Measurements from ENCODE around the gene NCAM1.

The NCAM1 gene

DNA sequence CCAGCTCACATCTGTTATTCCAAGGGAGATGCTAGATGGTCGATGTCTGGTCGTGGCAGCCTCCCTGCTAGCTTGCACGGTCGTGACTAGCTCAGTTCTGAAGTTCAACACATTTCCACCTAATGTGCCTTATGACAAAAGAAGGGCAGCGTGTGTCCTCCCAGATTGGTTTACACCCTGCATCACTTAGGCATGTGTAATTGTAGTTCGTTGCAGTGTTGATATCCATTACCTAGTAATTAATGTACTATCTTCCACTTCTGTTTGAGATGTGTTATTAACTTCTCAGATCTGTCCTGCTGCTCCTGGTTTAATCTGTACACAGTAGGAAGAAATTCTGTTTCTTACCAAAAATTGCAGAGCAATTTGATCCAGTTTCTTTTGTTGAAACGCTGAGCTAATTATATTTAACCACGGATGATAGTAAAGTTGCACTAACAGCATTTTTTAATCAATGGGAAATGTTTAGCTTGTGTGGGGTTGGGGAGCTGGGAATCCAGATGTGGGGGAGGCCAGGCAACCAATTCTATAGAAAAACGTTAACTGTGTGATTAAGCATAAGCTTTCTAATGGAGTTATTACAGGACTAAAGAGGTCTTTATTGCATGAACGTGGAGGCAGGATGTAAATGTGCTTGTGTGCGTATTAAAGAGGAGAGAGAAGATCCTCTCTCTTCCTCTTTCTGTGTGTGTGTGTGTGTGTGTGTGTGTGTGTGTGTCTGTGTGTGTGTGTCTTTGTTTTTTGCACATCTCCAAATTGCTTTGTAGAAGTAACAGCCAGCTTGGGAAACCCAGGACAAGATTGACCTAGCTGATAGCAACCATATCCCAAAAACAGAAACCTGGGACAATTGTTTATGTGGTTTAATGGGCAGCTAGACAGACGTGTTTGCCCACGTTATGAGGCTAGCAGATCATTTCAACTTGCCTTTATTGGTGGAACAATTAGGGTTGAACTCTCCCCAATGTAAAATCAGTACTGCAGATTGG is 207.4 kb downstream of the NCAM1 start:
- no peak for DNase-seq (ENCODE audit: low read depth)

DNA sequence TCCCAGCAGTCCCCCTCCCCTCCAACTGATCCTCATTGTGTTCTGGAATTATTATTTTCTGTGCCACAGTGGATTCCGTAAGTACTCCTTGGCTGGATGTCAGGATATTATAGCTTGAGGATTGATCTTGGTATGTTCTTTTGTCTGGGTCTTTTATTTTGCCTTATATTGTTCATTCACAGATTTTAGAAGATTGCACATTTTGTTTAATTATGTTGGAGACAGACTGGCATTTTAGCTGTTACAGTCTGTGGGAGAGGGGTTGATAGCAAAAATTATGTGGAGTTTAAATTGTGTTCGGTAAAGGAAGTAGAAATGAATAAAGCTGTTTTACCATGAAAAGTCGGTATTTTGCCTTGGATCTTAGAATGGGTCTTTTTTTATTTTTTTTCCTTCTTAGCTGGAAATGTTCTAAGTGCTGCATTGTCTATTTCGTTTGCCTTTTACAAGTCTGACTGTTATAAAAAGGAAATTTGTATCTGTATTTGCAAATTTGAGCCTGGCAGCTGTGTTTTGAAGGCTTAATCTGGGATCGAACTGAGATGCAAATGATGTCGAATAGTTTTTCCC is 211.2 kb downstream of the NCAM1 start:
- DNase-seq (ENCODE audit: low read depth) = no peak

DNA sequence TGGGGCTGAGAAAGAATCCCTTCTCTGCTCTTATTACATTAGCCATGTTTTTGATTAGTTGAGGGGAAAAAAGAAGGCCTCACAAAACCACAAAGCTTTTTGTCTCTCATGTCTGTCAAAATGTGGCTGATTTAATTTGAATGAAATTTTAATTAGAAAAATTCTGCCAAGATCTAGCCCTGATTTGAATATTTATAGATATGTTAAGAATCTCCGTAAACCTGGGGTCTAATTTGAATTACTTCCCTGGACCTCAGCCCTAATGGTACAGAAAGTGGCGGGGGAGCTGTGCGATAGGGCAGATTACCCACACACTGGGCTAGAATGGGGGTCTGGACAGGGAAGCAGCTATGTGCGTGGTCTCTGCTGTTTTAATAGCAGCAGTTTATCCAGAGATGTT is 211.9 kb downstream of the NCAM1 start:
- no peak for DNase-seq (ENCODE audit: low read depth)

DNA sequence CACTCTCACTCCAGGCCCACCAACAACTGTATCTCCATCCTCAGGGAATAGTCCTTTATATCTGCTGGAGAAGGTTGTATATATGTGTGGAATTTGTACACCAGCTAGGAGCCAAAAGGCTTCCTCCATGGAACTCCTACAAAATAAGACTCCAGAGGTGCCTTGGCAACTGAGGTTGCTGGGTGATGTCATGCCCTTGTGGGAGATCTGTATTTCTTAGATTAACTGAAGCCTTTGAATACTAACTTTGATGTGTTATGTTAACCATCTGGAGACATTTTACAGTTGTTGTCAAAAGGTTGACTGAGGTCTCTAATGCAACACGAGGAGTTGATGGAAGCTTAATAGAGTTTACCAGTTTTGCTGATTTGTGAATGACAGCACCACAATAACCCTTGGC is 213.7 kb downstream of the NCAM1 start:
- peak; percentile 49 for DNase-seq (ENCODE audit: low read depth)

DNA sequence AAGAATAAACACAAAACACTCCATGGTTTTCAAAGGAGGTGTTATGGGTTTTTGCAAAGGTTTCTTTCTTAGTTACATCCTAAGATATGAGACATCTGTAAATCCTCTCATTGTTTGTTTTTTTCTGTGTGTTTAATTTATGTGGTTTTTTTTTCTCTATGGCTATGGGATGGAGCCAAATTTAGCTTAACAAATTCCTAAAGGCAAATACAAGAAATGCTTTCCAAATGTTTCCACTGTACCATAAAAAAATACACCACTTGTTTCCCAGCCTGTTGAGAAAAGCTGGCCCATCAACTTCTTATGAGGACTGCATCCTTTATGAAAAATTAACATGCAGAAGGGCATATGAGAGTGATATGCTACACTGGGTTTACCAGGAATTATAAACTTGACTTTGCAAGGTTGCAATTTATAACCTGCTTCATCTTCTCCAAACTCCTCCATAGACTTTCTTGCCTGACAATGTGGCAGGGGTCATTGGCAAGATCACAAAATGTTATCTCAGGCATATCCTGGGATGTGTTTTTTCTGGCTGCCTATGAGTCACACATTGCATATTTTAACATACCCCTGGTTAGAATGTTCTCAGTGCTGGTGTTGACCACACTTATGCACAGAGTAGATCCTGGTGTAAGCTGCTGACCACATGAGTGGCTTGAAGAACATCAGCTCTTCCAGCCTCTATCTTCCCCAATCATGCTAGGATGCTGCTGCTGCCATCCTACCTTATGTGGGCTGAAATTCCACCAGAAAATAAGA is 215.6 kb downstream of the NCAM1 start:
- peak; percentile 97 for DNase-seq (ENCODE audit: low read depth)

DNA sequence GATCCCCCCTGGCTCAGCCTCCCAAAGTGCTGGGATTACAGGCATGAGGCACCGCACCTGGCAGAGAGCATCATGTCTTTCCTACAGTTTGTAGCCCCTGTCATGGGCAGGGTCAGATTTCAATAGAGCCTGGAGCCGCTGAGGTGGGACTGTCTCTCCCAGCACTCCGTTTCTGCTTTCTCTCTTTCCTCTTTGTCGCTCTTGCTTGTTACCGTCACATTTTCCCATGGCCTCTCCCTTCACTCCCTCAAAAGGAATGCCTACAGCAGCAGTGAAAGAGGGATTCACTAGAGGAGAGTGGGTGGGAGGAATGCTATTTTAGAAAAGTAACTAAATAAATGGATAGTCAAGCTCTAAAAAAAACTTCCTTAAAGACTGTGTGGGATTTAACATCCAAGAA is 216.5 kb downstream of the NCAM1 start:
- DNase-seq (ENCODE audit: low read depth) = no peak

DNA sequence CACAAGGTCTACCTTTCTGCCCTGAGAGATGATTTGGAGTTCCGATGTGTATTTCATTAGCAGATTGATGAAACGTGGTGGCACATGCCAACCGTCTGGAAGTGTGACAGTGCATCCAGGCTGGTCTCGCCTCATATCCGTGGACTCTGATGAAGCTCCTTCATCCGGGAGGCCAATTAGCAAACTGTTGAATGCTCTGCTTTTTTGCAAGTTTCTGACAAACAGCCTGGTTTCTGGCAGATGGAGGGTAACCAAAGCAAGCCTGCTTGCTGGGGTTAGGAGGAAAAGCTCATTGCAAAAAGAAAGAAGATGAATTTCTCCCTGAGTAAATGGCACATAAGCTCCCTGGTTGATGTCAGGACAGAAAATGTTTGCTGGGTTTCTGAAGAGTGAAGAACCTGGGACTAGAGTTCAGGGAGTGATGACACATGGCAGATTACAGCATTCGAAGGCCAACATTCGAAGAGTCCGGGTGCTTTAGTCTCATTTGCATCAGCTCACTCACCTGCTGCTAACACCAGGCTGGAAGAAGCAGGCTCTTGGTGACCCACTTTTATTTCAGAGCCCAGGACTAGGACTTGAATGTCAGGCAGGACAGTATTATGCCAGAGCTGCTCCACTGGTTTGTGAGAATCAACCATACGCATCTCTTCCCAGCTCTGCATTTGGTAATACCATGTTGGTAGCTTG is 217.3 kb downstream of the NCAM1 start:
- no peak for DNase-seq (ENCODE audit: low read depth)

DNA sequence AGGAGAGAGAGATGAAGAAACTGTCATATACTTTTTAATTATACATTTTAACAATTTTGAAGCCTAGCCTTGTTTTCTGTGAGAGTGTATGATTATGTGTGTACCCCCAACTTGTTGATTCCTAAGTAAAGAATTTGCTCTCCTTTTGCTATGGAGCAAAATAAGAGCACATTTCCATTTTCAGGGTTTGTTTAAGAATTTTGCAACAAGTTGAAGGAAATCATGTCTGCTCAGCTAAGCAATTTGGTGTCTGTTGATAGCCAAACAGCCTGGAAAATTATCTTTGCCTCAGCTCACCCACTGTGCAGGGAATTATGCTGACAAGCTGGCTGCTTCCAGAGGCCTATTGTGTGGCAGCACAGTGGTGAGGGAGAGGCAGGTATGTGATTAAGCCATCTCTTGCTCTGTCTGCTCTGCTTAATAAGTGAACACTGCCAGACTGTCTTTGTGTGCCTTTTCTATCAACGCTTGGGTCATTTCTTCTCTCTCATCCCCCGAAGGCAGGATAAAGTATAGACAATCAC is 218.0 kb downstream of the NCAM1 start:
- DNase-seq (ENCODE audit: low read depth) = no peak

DNA sequence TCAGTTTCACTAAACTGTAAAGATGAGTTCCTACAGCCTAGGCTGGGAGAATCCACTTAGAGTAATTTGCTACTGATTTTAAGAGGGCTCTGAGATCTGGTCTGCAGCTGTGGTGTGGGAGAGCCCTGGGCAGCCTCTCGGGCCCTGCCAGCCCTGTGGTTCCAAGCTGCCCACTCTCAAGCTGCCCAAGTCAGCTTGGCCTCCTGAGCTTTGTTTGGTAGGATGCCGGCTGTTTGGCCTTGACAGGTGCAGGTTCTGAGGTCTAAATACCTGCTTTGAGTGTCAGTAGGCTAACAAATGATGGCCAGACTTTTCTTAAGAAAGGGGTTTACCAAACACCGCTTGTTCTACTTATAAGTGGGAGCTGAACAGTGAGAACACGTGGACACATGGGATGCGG is 219.9 kb downstream of the NCAM1 start:
- DNase-seq (ENCODE audit: low read depth) = no peak

DNA sequence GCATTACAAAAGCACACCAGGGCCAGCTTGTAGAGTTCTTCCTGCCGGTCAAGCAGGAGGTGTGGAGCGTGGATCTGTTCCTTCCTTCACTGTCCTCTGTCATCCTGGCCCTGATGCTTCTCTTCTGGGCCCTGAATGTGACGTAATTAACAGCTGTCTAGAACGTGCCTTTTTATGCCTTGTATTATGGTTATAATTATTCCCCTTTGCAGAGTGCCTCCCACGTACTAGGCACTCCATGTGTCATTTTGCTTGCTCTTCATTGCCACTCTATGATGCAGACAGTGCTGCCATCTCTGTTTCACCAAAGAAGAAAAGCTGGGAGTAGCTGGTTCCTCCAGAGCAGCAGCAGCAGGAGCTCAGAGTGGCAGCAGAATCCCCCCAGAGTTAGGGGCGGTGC is 221.1 kb downstream of the NCAM1 start:
- DNase-seq (ENCODE audit: low read depth) = no peak

DNA sequence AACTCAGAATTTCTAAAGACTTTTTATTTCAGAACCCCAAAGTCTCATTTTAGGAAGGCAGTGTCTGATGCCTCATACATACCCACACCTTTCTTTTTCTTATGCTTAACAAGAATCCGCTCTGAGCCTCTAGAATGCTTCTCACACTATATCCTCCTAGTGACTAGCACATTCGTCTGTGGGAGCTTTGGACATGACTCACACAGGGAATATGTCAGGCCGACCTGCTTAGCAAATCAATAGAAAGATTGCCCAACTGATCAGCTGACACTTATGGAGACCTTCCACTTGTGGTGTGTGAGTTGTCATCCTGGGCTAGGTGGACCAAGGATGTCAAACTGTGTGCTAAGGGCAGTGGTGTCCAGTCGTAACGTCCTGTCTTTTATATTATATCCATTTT is 223.3 kb downstream of the NCAM1 start:
- DNase-seq (ENCODE audit: low read depth) = peak; percentile 96

DNA sequence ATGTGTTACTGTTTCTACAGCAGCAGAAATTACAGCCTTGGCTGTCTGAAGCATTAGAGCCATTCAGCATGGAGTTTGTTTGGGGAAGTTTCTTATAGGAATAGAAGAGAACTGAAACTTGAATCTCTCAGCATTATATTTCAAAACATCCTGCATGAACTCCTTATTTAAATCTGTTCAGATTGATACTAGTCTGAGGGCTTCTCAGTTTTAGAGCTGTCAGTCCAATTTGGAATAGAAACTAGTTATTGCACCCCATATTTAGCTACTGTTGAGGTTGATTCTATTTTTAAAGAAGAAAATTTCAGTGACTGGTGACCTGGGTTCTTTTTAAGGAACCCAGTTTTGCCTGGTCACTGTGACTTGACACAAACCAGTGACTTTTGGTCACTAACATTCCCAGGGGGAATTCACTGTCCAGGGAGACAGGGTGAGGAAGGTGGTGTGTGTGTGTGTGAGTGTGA is 227.2 kb downstream of the NCAM1 start:
- DNase-seq (ENCODE audit: low read depth) = no peak

DNA sequence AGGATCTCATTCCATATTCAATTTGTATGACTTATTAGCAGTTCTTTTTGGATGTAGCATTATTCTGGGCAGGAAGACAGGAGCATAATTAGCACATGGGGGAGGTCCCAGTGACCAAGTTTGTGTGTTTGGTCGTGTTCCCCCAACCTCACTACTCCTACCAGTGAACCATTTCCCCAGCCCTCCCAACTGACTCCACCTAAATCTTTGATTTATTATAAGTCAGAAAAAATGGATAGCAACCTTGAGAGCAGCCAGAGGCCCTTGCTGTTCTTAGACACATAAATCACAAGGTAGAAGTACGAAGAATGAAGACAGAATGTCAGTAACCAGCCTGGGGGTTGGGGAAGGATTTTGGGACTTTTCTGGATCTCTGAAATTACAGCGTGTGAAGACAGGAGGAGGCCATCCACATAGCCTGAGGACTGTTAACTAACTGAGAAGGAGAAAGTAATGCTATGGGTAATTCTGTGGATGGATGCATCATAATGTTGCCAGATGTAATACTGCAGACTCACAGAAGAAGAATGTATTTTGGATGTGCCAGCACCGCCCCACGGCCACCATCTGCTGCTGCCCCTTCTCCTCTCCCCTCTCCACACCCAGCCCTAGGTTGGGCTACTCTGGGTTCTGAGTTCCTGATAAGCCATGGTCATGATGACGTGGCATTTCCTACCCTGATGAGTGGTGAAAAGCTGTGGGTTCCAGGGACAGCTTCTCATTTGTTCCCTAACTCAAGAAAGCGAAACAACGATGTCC is 228.9 kb downstream of the NCAM1 start:
- peak; percentile 56 for DNase-seq (ENCODE audit: low read depth)

DNA sequence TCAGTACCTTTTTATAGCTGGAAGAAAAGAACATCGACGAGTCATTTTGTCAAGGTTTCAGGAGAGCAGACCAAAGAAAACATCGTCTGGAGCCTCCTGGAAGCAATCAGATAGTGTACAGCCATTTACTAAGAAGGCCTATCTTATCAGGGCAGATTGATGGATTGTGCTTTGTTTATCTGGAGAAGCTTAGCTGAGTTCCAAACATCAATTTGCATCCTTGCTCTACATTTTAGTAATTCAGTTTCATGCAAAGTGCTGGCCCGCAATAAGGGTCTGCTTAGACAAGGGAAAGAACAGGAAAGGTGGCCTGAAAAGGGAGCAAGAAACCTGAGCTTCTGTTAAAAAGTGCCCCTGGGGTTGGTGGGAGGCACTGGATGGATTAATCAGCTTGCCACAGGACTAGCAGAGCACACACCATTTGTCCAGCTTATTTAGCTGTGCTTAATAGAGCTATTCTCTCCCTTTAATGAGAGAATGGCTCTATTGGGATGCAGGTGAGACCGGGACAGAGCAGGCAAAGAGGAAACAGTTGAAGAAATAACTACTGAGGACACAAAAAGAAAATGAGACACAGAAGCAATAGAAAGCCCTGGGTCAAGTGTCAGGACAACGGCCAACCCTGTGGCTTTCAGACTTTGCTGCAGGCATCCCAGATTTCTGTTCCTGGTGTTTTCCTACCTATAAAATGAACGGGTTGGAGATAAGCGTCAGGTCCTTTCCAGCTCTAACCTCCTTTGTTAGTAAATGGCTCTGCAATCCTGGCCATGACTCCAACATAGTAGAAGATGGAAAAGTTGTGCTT is 231.1 kb downstream of the NCAM1 start:
- DNase-seq (ENCODE audit: low read depth) = peak; percentile 50

DNA sequence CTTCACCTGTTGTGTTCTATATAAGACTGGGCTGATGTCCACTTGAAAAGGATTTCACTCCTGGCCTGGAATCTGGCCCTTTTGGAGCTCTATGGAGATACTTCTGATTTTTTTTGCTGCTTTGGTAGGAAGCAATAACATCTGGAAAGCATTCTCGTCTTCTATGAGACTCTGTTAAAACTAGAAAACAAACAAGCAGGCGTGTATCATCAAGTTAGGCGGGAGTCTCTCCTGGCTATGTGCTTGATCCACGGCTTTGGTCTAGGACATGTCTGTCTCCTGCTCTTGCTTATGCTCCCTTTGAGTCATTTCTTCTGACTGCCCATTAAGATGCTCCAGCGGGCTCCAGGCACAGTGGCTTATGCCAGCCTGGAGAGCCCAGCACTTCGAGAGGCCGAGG is 231.8 kb downstream of the NCAM1 start:
- no peak for DNase-seq (ENCODE audit: low read depth)

DNA sequence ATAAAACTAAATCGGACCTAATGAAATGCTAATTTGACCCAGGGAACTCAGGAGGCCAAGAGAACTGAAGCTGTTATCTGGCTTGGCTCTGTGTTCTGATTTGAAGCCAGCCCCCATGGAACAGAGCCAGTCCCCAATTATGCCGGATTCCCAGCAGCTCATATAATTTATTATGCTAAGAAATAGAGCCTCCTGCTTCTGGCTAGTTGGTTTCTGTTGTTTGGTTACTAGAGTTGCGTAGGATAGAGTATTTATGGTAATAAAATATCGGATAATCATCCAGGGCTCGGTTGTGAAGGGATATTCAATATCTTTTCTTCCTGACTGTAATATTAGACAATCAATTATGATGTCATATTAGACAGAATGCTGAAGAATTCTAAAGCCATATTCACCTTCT is 232.7 kb downstream of the NCAM1 start:
- peak; percentile 29 for DNase-seq (ENCODE audit: low read depth)

DNA sequence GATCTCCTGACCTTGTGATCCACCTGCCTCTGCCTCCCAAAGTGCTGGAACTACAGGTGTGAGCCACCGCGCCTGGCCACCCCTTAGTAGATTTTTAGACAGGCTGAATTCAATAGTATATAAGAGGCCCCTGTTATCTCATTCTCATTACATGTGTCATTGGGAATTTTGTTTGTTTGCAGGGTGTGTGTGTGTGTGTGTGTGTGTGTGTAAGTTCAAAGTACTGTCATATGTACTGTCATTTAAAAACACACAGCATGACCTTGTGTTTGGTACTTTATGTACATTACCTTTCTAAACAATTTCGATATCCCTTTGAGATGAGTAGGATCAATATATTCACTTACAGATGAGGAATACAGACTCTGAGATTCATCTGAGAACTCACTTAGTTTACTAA is 234.5 kb downstream of the NCAM1 start:
- no peak for DNase-seq (ENCODE audit: low read depth)

DNA sequence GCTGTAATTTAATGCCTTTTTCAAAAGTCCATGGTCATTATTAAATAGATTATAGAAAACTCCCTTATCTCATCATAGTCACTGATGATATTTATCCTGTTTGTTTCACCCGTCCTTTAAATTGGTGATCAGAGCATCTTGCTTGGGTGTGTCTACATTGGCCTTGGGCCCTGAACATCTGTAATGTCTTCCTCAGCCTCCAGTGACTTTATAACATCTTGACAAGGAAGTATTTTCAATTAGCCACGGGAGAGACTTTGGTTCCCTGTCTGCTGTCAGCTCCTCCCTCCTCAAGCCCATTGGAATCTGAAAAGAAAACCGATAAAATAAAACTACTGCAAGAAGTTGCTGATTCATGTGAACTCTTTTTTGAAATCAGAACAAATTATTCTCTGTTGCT is 236.2 kb downstream of the NCAM1 start:
- DNase-seq (ENCODE audit: low read depth) = no peak

DNA sequence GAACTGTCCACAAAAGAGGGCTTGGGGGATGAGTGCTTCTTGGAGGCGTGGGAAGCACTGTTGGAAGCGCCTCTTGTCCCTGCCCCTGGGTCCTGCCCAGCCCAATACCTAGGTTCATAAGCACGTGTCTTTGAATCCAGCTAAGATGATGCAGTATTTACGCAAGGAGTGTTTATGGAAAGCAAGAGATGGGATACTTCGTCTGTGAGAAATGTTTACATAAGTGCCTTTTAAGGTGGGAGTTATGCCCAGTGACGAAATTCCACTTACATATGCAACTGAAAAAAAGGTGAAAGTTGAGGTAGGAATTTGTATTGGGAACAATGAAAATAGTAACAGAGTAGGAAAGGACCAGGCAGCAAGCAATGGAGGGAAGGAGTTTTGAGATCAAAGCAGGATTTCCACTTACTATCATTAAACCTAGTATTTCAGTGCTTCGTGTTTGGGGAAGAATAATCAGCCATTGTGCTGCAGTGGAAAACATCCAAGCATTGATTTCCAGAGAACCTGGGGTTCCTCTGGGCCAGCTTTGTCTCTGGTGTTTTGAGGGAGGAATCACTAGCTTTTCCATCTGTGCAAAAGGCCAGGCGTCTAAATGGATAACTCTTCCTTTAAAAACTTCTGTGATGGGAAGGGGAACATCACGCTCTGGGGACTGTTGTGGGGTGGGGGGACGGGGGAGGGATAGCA is 237.9 kb downstream of the NCAM1 start:
- DNase-seq (ENCODE audit: low read depth) = peak; percentile 21

DNA sequence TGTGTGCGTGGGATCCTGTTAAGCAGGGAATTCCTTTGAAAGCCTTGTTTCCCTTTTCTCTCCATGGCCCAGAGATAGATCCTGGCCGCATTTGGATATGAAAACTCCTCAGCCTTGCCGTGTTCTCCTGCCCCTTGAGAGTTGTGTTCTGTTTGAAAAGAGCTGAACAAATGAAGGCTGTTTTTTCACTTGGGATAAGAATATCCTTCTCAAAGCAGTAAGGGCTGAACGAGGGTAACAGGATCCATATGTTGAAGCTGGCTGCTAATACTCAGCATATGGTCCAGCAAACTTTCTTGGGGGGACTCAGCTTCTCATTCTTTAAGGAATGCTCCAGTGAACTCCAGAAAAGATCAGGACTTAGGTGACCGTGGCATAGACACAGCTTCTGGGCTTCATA is 238.6 kb downstream of the NCAM1 start:
- DNase-seq (ENCODE audit: low read depth) = peak; percentile 15

Data from amniotic epithelial cell (primary cell).